Measurements from ENCODE around the gene TMEM178A. TPM values are rescaled to one million over a fixed set of nuclear protein-coding genes. Genes with fewer than 3 reads are reported as not detected.

TMEM178A gene
- total RNA-seq, 1 experiment from 2014 or later: 7.5 TPM

DNA sequence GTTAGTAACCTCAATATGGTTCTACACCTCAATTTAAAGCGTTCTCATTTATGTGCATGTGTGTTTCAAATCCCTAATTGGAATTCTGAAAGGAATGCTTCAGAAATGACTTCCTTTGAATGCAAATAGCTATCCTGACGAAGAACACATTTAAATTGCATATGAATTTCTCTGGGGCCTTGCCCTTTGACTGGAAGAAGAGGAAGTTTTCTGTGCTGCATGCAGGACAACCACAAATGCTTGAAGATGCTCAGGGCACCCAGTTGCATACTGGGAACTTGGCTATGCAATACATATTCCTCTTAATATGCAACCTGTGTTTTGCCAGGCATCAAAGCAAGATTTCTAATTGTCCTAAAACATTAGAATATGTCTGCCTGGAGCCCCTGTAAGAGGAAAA lies 55.3 kb downstream of the TMEM178A start:
- no peaks in the 10 kb centered on the region for H3K23me2 ChIP-seq (ENCODE audit: insufficient read length, low read depth, low read length, poor library complexity, severe bottlenecking)
- no peaks in the 10 kb centered on the region for H3K79me2 ChIP-seq (ENCODE audit: insufficient read depth, low read length)
- no peak overlapping the region for H4K8ac ChIP-seq (replicated peaks; ENCODE audit: insufficient read length, low read depth, low read length)
- H2AFZ ChIP-seq (ENCODE audit: low read length): no peak overlapping the region
- WGBS (ENCODE audit: extremely low coverage, insufficient read length, low lambda C conversion rate): no CpG with 5 or more reads among the region's 2 CpGs
- no peak overlapping the region for H2BK15ac ChIP-seq (ENCODE audit: low read depth, low read length)
- H3T11ph ChIP-seq (ENCODE audit: low read length): no peak overlapping the region
- no peak overlapping the region for H2BK20ac ChIP-seq (ENCODE audit: low read depth, low read length, poor library complexity, severe bottlenecking)
- H3K9me3 Mint-ChIP-seq: no peaks in the 10 kb centered on the region
- H3K4me1 Mint-ChIP-seq: peaks cover 13 to 17% of the 10 kb centered on the region in 2 experiments
- no peak overlapping the region for H3K14ac ChIP-seq (ENCODE audit: insufficient read depth, low read length)
- peaks cover 3% of the 10 kb centered on the region; the same call in 1 of the 2 replicates for H3K4me1 ChIP-seq (ENCODE audit: insufficient read depth, low read length)
- H3K56ac ChIP-seq (ENCODE audit: insufficient read length, low read depth, low read length): no peak overlapping the region
- H3K18ac ChIP-seq (ENCODE audit: insufficient read length, low read depth, low read length): no peak overlapping the region
- H3K27ac ChIP-seq (ENCODE audit: insufficient read length, low read depth, low read length): no peak overlapping the region
- no peak overlapping the region for H4K91ac ChIP-seq (ENCODE audit: insufficient read length, low read depth, low read length)
- no peak overlapping the region for H3K27ac Mint-ChIP-seq
- no peak overlapping the region for H4K5ac ChIP-seq (ENCODE audit: insufficient read length, low read depth, low read length)
- no peak overlapping the region for H2AK5ac ChIP-seq (ENCODE audit: insufficient read length, low read length)
- no peaks in the 10 kb centered on the region for H3K79me1 ChIP-seq (ENCODE audit: insufficient read depth, low read depth, low read length, poor library complexity, severe bottlenecking)
- H2BK12ac ChIP-seq (ENCODE audit: insufficient read length, low read depth, low read length): no peak overlapping the region
- H3K36me3 Mint-ChIP-seq (ENCODE audit: insufficient read depth in 1 of 3, low read depth in 3 of 3): no peaks in the 10 kb centered on the region; a peak in 1 of 7 replicates
- H3K4ac ChIP-seq (ENCODE audit: low read depth, low read length): no peak overlapping the region
- no peaks in the 10 kb centered on the region for H3K27me3 ChIP-seq (ENCODE audit: insufficient read depth, low read length)
- no peak overlapping the region for H3K9ac ChIP-seq (ENCODE audit: extremely low read depth, insufficient read length, low read length)
- no peak overlapping the region for H3K4me2 ChIP-seq (ENCODE audit: insufficient read depth, insufficient read length, low read length)
- no peak overlapping the region for H2BK5ac ChIP-seq (ENCODE audit: insufficient read length, low read length)
- no peaks in the 10 kb centered on the region for H3K9me3 ChIP-seq (ENCODE audit: control insufficient read depth, low read depth, low read length)
- TF ChIP-seq, protein P1, sequence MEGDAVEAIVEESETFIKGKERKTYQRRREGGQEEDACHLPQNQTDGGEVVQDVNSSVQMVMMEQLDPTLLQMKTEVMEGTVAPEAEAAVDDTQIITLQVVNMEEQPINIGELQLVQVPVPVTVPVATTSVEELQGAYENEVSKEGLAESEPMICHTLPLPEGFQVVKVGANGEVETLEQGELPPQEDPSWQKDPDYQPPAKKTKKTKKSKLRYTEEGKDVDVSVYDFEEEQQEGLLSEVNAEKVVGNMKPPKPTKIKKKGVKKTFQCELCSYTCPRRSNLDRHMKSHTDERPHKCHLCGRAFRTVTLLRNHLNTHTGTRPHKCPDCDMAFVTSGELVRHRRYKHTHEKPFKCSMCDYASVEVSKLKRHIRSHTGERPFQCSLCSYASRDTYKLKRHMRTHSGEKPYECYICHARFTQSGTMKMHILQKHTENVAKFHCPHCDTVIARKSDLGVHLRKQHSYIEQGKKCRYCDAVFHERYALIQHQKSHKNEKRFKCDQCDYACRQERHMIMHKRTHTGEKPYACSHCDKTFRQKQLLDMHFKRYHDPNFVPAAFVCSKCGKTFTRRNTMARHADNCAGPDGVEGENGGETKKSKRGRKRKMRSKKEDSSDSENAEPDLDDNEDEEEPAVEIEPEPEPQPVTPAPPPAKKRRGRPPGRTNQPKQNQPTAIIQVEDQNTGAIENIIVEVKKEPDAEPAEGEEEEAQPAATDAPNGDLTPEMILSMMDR (conservative IDR thresholded peaks at IDR 0.05): no peak
- DNase-seq: no peak
- H3K27me3 Mint-ChIP-seq (ENCODE audit: low read depth): no peaks in the 10 kb centered on the region
- no peak overlapping the region for H3K4me3 Mint-ChIP-seq
- H2BK120ac ChIP-seq (ENCODE audit: low read depth, low read length, poor library complexity, severe bottlenecking): no peak overlapping the region
- no peak overlapping the region for H3K23ac ChIP-seq (ENCODE audit: insufficient read length, low read depth, low read length)
- H4K20me1 ChIP-seq (ENCODE audit: control insufficient read depth, insufficient read depth, insufficient read length): no peaks in the 10 kb centered on the region

All from H9 (cell line).